GM12878 (cell line): ENCODE results near the gene SEC23IP. TPM values are rescaled to one million over a fixed set of nuclear protein-coding genes. Genes with fewer than 3 reads are reported as not detected.

Experiments used
- ATAC-seq: fragments of 200-7000 bp; cut with Tn5 transposase; 3 replicates; pipeline ENCODE4 v1.9.1; 2020; ENCODE audit warnings: mild to moderate bottlenecking, moderate library complexity
- BruUV-seq: library from RNA; stranded (reverse); fragments of 400-500 nt; replicated peaks from 2 replicates; lab custom pipeline; 2021; lab: Mats Ljungman, UMichigan
- CTCF ChIA-PET: fragments of 300-600 bp; sonication (Branson Sonifier 250); formaldehyde crosslinking; extraction: SDS; loops from one replicate; lab custom pipeline; 2021; ENCODE audit warnings: inconsistent platforms; lab: Yijun Ruan, JAX
- POLR2A ChIA-PET: fragments of 350-600 bp; formaldehyde crosslinking; extraction: SDS; loops from one replicate; lab custom pipeline; 2021; ENCODE audit warnings: inconsistent platforms; lab: Charles Lee
- RAD21 ChIA-PET: fragments of 300-600 bp; sonication (Branson Sonifier 250); formaldehyde crosslinking; loops from one replicate; lab custom pipeline; 2023; ENCODE audit warnings: antibody characterized with exemption; ENCODE audit not compliant: unreplicated experiment; lab: Charles Lee
- SMC1A ChIA-PET: fragments of 300-600 bp; sonication (Branson Sonifier 250); formaldehyde crosslinking; loops from one replicate; lab custom pipeline; 2023; ENCODE audit not compliant: unreplicated experiment, uncharacterized antibody; lab: Charles Lee
- DNase-seq: peaks from one replicate; pipeline ENCODE4 v3.0.0-alpha.2; 2011; ENCODE audit warnings: low read depth, low spot score
- FAIRE-seq: peaks from 3 replicates; lab custom pipeline; 2011; peaks lifted over from hg19 to GRCh38; lab: Jason Lieb, UNC
- H2AFZ ChIP-seq: 2 replicates; pipeline ENCODE4 v1.6.0; 2011; ENCODE audit warnings: low read depth, low read length, control low read depth; ENCODE audit not compliant: control insufficient read depth
- H3K27ac ChIP-seq: 2 replicates; pipeline ENCODE4 v1.5.1; 2011; ENCODE audit warnings: control low read depth; ENCODE audit not compliant: control insufficient read depth, insufficient read depth
- H3K27me3 ChIP-seq, 2 experiments: replicated peaks in 1 of 2; 2 replicates each; pipeline versions ENCODE4 v1.6.0 to v1.6.1; 2011; ENCODE audit warnings: low read length in 1 of 2; ENCODE audit not compliant: control insufficient read depth in 2 of 2, insufficient read depth in 2 of 2
- H3K36me3 ChIP-seq, 2 experiments: 2 replicates each; pipeline ENCODE4 v1.5.1; 2011; ENCODE audit warnings: low read length in 1 of 2; ENCODE audit not compliant: control insufficient read depth in 2 of 2, insufficient read depth in 2 of 2
- H3K4me1 ChIP-seq: 2 replicates; pipeline ENCODE4 v1.6.1; 2011; ENCODE audit warnings: mild to moderate bottlenecking, low read length, moderate library complexity, mixed read lengths; ENCODE audit not compliant: control insufficient read depth, insufficient read depth
- H3K4me2 ChIP-seq: 2 replicates; pipeline ENCODE4 v1.6.0; 2011; ENCODE audit warnings: control low read depth; ENCODE audit not compliant: control insufficient read depth, insufficient read depth
- H3K4me3 ChIP-seq: fragments of 200-600 bp; sonication (generic); 2 replicates; pipeline ENCODE4 v1.5.1; 2016
- H3K79me2 ChIP-seq: 2 replicates; pipeline ENCODE4 v1.6.0; 2011; ENCODE audit warnings: low read length; ENCODE audit not compliant: control insufficient read depth, insufficient read depth
- H3K9ac ChIP-seq: 2 replicates; pipeline ENCODE4 v1.8.0; 2011; ENCODE audit warnings: low read length, control low read depth, mixed read lengths; ENCODE audit not compliant: control insufficient read depth, insufficient read depth
- H3K9me3 ChIP-seq: replicated peaks from 3 replicates; pipeline ENCODE4 v1.5.1; 2011; ENCODE audit warnings: mild to moderate bottlenecking, low read length; ENCODE audit not compliant: control insufficient read depth, insufficient read depth
- H4K20me1 ChIP-seq: 2 replicates; pipeline ENCODE4 v1.6.0; 2011; ENCODE audit not compliant: control insufficient read depth, insufficient read depth
- BACH1 ChIP-seq: fragments of 450-650 bp; IDR thresholded peaks from 2 replicates; pipeline ENCODE4 v1.6.1; 2017; ENCODE audit warnings: mild to moderate bottlenecking, borderline replicate concordance
- BMI1 ChIP-seq: fragments of 450-650 bp; IDR thresholded peaks from 2 replicates; pipeline ENCODE4 v1.6.1; 2016; ENCODE audit warnings: mild to moderate bottlenecking, moderate library complexity, borderline replicate concordance
- CBX3 ChIP-seq: fragments of 200-600 bp; sonication (generic); IDR thresholded peaks from 2 replicates; pipeline ENCODE4 v1.6.1; 2016; ENCODE audit warnings: low read depth, borderline replicate concordance
- ESRRA ChIP-seq: IDR thresholded peaks from 2 replicates; pipeline ENCODE4 v1.6.1; 2012; ENCODE audit warnings: mild to moderate bottlenecking, low read length, improper control_type of control experiment
- KDM1A ChIP-seq: fragments of 200-600 bp; sonication (generic); IDR thresholded peaks from 2 replicates; pipeline ENCODE4 v1.6.1; 2016; ENCODE audit warnings: borderline replicate concordance
- NR2C1 ChIP-seq: fragments of 450-650 bp; IDR thresholded peaks from 2 replicates; pipeline ENCODE4 v1.6.1; 2017; ENCODE audit warnings: antibody characterized with exemption, mild to moderate bottlenecking, moderate library complexity
- NRF1 ChIP-seq: conservative IDR thresholded peaks from 2 replicates; pipeline ENCODE4 v1.6.1; 2011; ENCODE audit warnings: mild to moderate bottlenecking, low read depth, low read length, improper control_type of control experiment
- PAX8 ChIP-seq: fragments of 450-650 bp; IDR thresholded peaks from 2 replicates; pipeline ENCODE4 v1.6.1; 2017; ENCODE audit warnings: mild to moderate bottlenecking, moderate library complexity
- SREBF2 ChIP-seq: IDR thresholded peaks from 2 replicates; pipeline ENCODE4 v1.6.1; 2012; ENCODE audit warnings: mild to moderate bottlenecking, low read length
- TBL1XR1 ChIP-seq: IDR thresholded peaks from 2 replicates; pipeline ENCODE4 v1.6.1; 2012; ENCODE audit warnings: low read depth, low read length, improper control_type of control experiment
- WRNIP1 ChIP-seq: IDR thresholded peaks from 2 replicates; pipeline ENCODE4 v1.6.1; 2011; ENCODE audit warnings: low read depth, low read length, improper control_type of control experiment, borderline replicate concordance
- ZNF687 ChIP-seq: fragments of 450-650 bp; IDR thresholded peaks from 2 replicates; pipeline ENCODE4 v1.6.1; 2017; ENCODE audit warnings: mild to moderate bottlenecking, moderate library complexity
- WGBS: methylation state at CpG from one replicate; pipeline ENCODE4 v1.1.6; 2016; ENCODE audit warnings: low lambda C conversion rate; ENCODE audit not compliant: insufficient replicate concordance, insufficient coverage; ENCODE audit errors: missing lambda C conversion rate; 5-methylcytosine and 5-hydroxymethylcytosine counted together
- in situ Hi-C: fragments of 300-500 bp; cut with MboI; formaldehyde crosslinking; loops from 9 replicates; pipeline ENCODE4 v1.14.3; 2018; ENCODE audit warnings: mixed read lengths
- intact Hi-C: fragments of 100-400 bp; cut with micrococcal nuclease; formaldehyde crosslinking; loops from one replicate; pipeline ENCODE4 v1.14.2; 2022; ENCODE audit not compliant: unreplicated experiment
- microRNA-seq: library from miRNA; unstranded; fragments of <30 nt; microRNA quantifications from one replicate; pipeline ENCODE4, GENCODE V29; 2018
- polyA plus RNA-seq, 11 experiments: library from polyadenylated mRNA; depleted of rRNA in 4 of 11; unstranded in 6 of 11; stranded (reverse) in 5 of 11; fragments of >200 nt; fragmentation: Nextera tagmentation in 4 of 11; fragmentation: Illumina TruSeq in 1 of 11; extraction: Ambion mirVana in 4 of 11; extraction: Trizol in 1 of 11; gene quantifications; 1 replicate in 1 of 11; 2 replicates in 10 of 11; pipeline versions ENCODE4 v1.2.1 to v1.2.3, GENCODE V29; 2011 to 2016; ENCODE audit warnings: inconsistent platforms in 2 of 11, missing spikeins in 2 of 11, low read depth in 1 of 11
- small RNA-seq: library from RNA; depleted of rRNA; stranded (forward); fragments of <200 nt; gene quantifications from one replicate; pipeline ENCODE3, GENCODE V24; 2014
- total RNA-seq, 4 experiments: library from RNA; depleted of rRNA in 3 of 4; stranded (reverse); fragments of >200 nt in 3 of 4; fragmentation: Illumina TruSeq in 1 of 4; extraction: Trizol in 1 of 4; gene quantifications; 2 replicates each; pipeline versions ENCODE4 v1.2.1 to v1.2.3, GENCODE V29; 2013 to 2021

The SEC23IP gene
- total and polyA plus RNA-seq, 10 of the 15 experiments (the other 5 are each of a cell fraction or from before 2014, with no cell fraction given) = 15.1 to 82.5 (median 36.0) TPM

GRCh38 chr10:119991066-119991465, 98.5 kb downstream of the SEC23IP start (continued):
- TF ChIP-seq NRF1 = no peak
- no peak for TF ChIP-seq PAX8
- no peak for TF ChIP-seq NR2C1

GRCh38 chr10:119991816-119992215, 99.3 kb downstream of the SEC23IP start:
- no peaks in the 10 kb centered on the region for H3K9me3 ChIP-seq
- CTCF ChIA-PET = interaction anchor here (0.5 to 1.3 kb wide), 2 partner anchors 10 to 375 kb away, joined by 3 read pairs; no protein-coding TSS in a partner anchor
- no peaks in the 10 kb centered on the region; a peak in 1 of 4 replicates for H3K27me3 ChIP-seq
- no peak overlapping the region for H3K27ac ChIP-seq
- no peak overlapping the region for H2AFZ ChIP-seq
- no peaks in the 10 kb centered on the region for H3K4me1 ChIP-seq
- no peak overlapping the region for H3K4me3 ChIP-seq
- 17% methylated on average over 2 of the region's 2 CpGs for WGBS
- no peak overlapping the region for H3K9ac ChIP-seq
- RAD21 ChIA-PET = no interaction called here
- ATAC-seq (no peak), DNase-seq (no peak), FAIRE-seq (no peak)
- no TSS peak for BruUV-seq
- TF ChIP-seq ZNF687 (no peak), TBL1XR1 (no peak), CBX3 (no peak), KDM1A (no peak), ESRRA (no peak), BACH1 (no peak), SREBF2 (no peak), BMI1 (no peak), WRNIP1 (no peak)
- H3K4me2 ChIP-seq = no peak overlapping the region
- SMC1A ChIA-PET = interaction anchor here (0.6 kb wide), 1 partner anchor 149 kb away, joined by 6 read pairs; no protein-coding TSS in a partner anchor
- no peaks in the 10 kb centered on the region for H3K36me3 ChIP-seq
- no peaks in the 10 kb centered on the region for H4K20me1 ChIP-seq
- no peaks in the 10 kb centered on the region for H3K79me2 ChIP-seq
- in situ Hi-C loops = no loop called here
- intact Hi-C loops = no loop called here
- POLR2A ChIA-PET = no interaction called here

Small RNA genes within 50 kb of the gene (microRNA-seq; reads per million reads assigned to microRNA genes)
- gene MIR4682 = not detected

Small RNA genes within 50 kb of the gene (small RNA-seq; reads per million reads assigned to genes)
- gene MIR4682 = 0.27 reads per million

Other genes starting within 250 kb of the SEC23IP start
- 3.3 and 4.1 TPM in 2 replicates for gene BAG3, start 241.3 kb upstream of the SEC23IP start, total RNA-seq (2014; rRNA removed)
- gene BAG3, start 241.3 kb upstream of the SEC23IP start, total RNA-seq (2014; rRNA removed; fragmentation: Illumina TruSeq; extraction: Trizol) = 2.3 and 2.5 TPM in 2 replicates
- gene BAG3, start 241.3 kb upstream of the SEC23IP start, total RNA-seq (2021) = 11.1 and 11.4 TPM in 2 replicates
- gene BAG3, start 241.3 kb upstream of the SEC23IP start, polyA plus RNA-seq (2011; rRNA removed) = 0.56 and 0.71 TPM in 2 replicates
- gene BAG3, start 241.3 kb upstream of the SEC23IP start, polyA plus RNA-seq (2014; fragmentation: Illumina TruSeq; extraction: Trizol) = 4.7 and 7.1 TPM in 2 replicates
- 1 to 10 TPM; 1.8 to 2.7 TPM for gene BAG3, start 241.3 kb upstream of the SEC23IP start, polyA plus RNA-seq (2014; fragmentation: Nextera tagmentation; extraction: Ambion mirVana)
- 4.6 and 5.4 TPM in 2 replicates for gene BAG3, start 241.3 kb upstream of the SEC23IP start, polyA plus RNA-seq (2014; rRNA removed)
- gene BAG3, start 241.3 kb upstream of the SEC23IP start, polyA plus RNA-seq (2016; fragmentation: Nextera tagmentation; extraction: Ambion mirVana) = 10 to 100 TPM; 13.9 to 14.1 TPM
- 28.0 and 34.6 TPM in 2 replicates for gene INPP5F, start 166.7 kb upstream of the SEC23IP start, total RNA-seq (2014; rRNA removed)
- 35.1 and 39.7 TPM in 2 replicates for gene INPP5F, start 166.7 kb upstream of the SEC23IP start, total RNA-seq (2014; rRNA removed; fragmentation: Illumina TruSeq; extraction: Trizol)
- gene INPP5F, start 166.7 kb upstream of the SEC23IP start, total RNA-seq (2021) = 36.3 and 39.9 TPM in 2 replicates
- gene INPP5F, start 166.7 kb upstream of the SEC23IP start, polyA plus RNA-seq (2011; rRNA removed) = 49.3 and 64.4 TPM in 2 replicates
- 39.8 and 50.4 TPM in 2 replicates for gene INPP5F, start 166.7 kb upstream of the SEC23IP start, polyA plus RNA-seq (2014; fragmentation: Illumina TruSeq; extraction: Trizol)
- 10 to 100 TPM in 1 of 2 experiments, 1 to 10 TPM in 1; 6.0 to 13.4 TPM for gene INPP5F, start 166.7 kb upstream of the SEC23IP start, polyA plus RNA-seq (2014; fragmentation: Nextera tagmentation; extraction: Ambion mirVana)
- 29.6 and 33.5 TPM in 2 replicates for gene INPP5F, start 166.7 kb upstream of the SEC23IP start, polyA plus RNA-seq (2014; rRNA removed)
- 10 to 100 TPM; 32.7 to 41.0 TPM for gene INPP5F, start 166.7 kb upstream of the SEC23IP start, polyA plus RNA-seq (2016; fragmentation: Nextera tagmentation; extraction: Ambion mirVana)
- 70.5 and 77.2 TPM in 2 replicates for gene MCMBP, start 19.9 kb upstream of the SEC23IP start, total RNA-seq (2014; rRNA removed)
- 71.7 and 72.5 TPM in 2 replicates for gene MCMBP, start 19.9 kb upstream of the SEC23IP start, total RNA-seq (2014; rRNA removed; fragmentation: Illumina TruSeq; extraction: Trizol)
- 80.1 and 80.2 TPM in 2 replicates for gene MCMBP, start 19.9 kb upstream of the SEC23IP start, total RNA-seq (2021)
- 93.1 and 106 TPM in 2 replicates for gene MCMBP, start 19.9 kb upstream of the SEC23IP start, polyA plus RNA-seq (2011; rRNA removed)
- 86.8 and 108 TPM in 2 replicates for gene MCMBP, start 19.9 kb upstream of the SEC23IP start, polyA plus RNA-seq (2014; fragmentation: Illumina TruSeq; extraction: Trizol)
- gene MCMBP, start 19.9 kb upstream of the SEC23IP start, polyA plus RNA-seq (2014; fragmentation: Nextera tagmentation; extraction: Ambion mirVana) = 10 to 100 TPM; 22.1 to 29.4 TPM
- 67.1 and 74.2 TPM in 2 replicates for gene MCMBP, start 19.9 kb upstream of the SEC23IP start, polyA plus RNA-seq (2014; rRNA removed)
- 10 to 100 TPM in 1 of 2 experiments, 1 to 10 TPM in 1; 7.6 to 80.8 TPM for gene MCMBP, start 19.9 kb upstream of the SEC23IP start, polyA plus RNA-seq (2016; fragmentation: Nextera tagmentation; extraction: Ambion mirVana)